ENCODE measurements around the gene SALL3. TPM values are rescaled to one million over a fixed set of nuclear protein-coding genes. Genes with fewer than 3 reads are reported as not detected.
A peak's percentile ranks its signal among the peaks of the same experiment; 100 is the strongest.

The SALL3 gene
- total and polyA plus RNA-seq, 3 experiments from 2014 or later, result not detected

- no peaks in the 10 kb centered on the region for H3K36me3 ChIP-seq (ENCODE audit: insufficient read depth, low read length)
- H3K4me3 ChIP-seq (ENCODE audit: low read length), result no peak overlapping the region
- no peak overlapping the region for H3K27ac ChIP-seq (ENCODE audit: low read depth, low read length)
- Mint-ChIP-seq H3K4me1 (peaks cover 6 to 18% (median 7%) of the 10 kb centered on the region in 3 donors), H3K27ac (no peak overlapping the region), H3K4me3 (peak overlapping the region in 1 of 7 donors; percentile 23), H3K36me3 (no peaks in the 10 kb centered on the region), H3K9me3 (peaks cover 0 to 3% (median 0%) of the 10 kb centered on the region in 5 donors), H3K27me3 (peaks cover 54 to 82% of the 10 kb centered on the region in 2 donors)
- CTCF ChIA-PET, result no interaction called here
- DNase-seq, result no peak
- POLR2A ChIA-PET, result no interaction called here
- H3K27me3 ChIP-seq (ENCODE audit: insufficient read depth, low read length, poor library complexity, severe bottlenecking), result peaks cover 23% of the 10 kb centered on the region
- no peaks in the 10 kb centered on the region for H3K4me1 ChIP-seq (ENCODE audit: insufficient read depth, low read length)
- H3K9me3 ChIP-seq (ENCODE audit: low read length), result no peaks in the 10 kb centered on the region
Observed at GRCh38 chr18:78973357-78974083, 6.1 kb upstream of the SALL3 start.

- no peaks in the 10 kb centered on the region for H3K36me3 Mint-ChIP-seq
- ChIA-PET CTCF (no interaction called here), POLR2A (no interaction called here)
- Histone ChIP-seq H3K4me3 (ENCODE audit: low read length) (no peak overlapping the region), H3K27me3 (ENCODE audit: insufficient read depth, low read length, poor library complexity, severe bottlenecking) (peaks cover 23% of the 10 kb centered on the region), H3K4me1 (ENCODE audit: insufficient read depth, low read length) (no peaks in the 10 kb centered on the region), H3K9me3 (ENCODE audit: low read length) (no peaks in the 10 kb centered on the region), H3K36me3 (ENCODE audit: insufficient read depth, low read length) (no peaks in the 10 kb centered on the region), H3K27ac (ENCODE audit: low read depth, low read length) (no peak overlapping the region)
- peak overlapping the region in 1 of 7 donors; percentile 47 for H3K4me3 Mint-ChIP-seq
- peaks cover 51 to 75% of the 10 kb centered on the region in 2 donors for H3K27me3 Mint-ChIP-seq
- DNase-seq, result no peak
- H3K4me1 Mint-ChIP-seq, result peaks cover 6 to 20% (median 7%) of the 10 kb centered on the region in 3 donors
- no peak overlapping the region for H3K27ac Mint-ChIP-seq
- peaks cover 0 to 3% (median 0%) of the 10 kb centered on the region in 5 donors for H3K9me3 Mint-ChIP-seq
Observed at GRCh38 chr18:78974115-78974761, 5.4 kb upstream of the SALL3 start.

GRCh38 chr18:78975292-78975691, 4.3 kb upstream of the SALL3 start:
- no peaks in the 10 kb centered on the region for H3K4me1 ChIP-seq (ENCODE audit: insufficient read depth, low read length)
- no peak overlapping the region for H3K27ac Mint-ChIP-seq
- H3K4me1 Mint-ChIP-seq, result peaks cover 6 to 20% (median 7%) of the 10 kb centered on the region in 3 donors
- peaks cover 23% of the 10 kb centered on the region for H3K27me3 ChIP-seq (ENCODE audit: insufficient read depth, low read length, poor library complexity, severe bottlenecking)
- no peak overlapping the region for H3K27ac ChIP-seq (ENCODE audit: low read depth, low read length)
- no peak overlapping the region for H3K4me3 ChIP-seq (ENCODE audit: low read length)
- no peaks in the 10 kb centered on the region for H3K36me3 Mint-ChIP-seq
- H3K27me3 Mint-ChIP-seq, result peaks cover 48 to 68% of the 10 kb centered on the region in 2 donors
- ChIA-PET POLR2A (no interaction called here), CTCF (no interaction called here)
- no peak overlapping the region for H3K4me3 Mint-ChIP-seq
- no peaks in the 10 kb centered on the region for H3K36me3 ChIP-seq (ENCODE audit: insufficient read depth, low read length)
- no peak for DNase-seq
- H3K9me3 ChIP-seq (ENCODE audit: low read length), result no peaks in the 10 kb centered on the region
- peaks cover 0 to 3% (median 0%) of the 10 kb centered on the region in 5 donors for H3K9me3 Mint-ChIP-seq

- no peak for DNase-seq
- peaks cover 6 to 20% (median 7%) of the 10 kb centered on the region in 3 donors for H3K4me1 Mint-ChIP-seq
- CTCF ChIA-PET, result no interaction called here
- no peak overlapping the region for H3K27ac ChIP-seq (ENCODE audit: low read depth, low read length)
- H3K4me3 Mint-ChIP-seq, result no peak overlapping the region
- H3K27me3 ChIP-seq (ENCODE audit: insufficient read depth, low read length, poor library complexity, severe bottlenecking), result peaks cover 23% of the 10 kb centered on the region
- H3K9me3 ChIP-seq (ENCODE audit: low read length), result no peaks in the 10 kb centered on the region
- no peaks in the 10 kb centered on the region for H3K36me3 Mint-ChIP-seq
- no peak overlapping the region for H3K27ac Mint-ChIP-seq
- H3K27me3 Mint-ChIP-seq, result peaks cover 46 to 63% of the 10 kb centered on the region in 2 donors
- H3K4me3 ChIP-seq (ENCODE audit: low read length), result no peak overlapping the region
- H3K9me3 Mint-ChIP-seq, result peaks cover 0 to 3% (median 0%) of the 10 kb centered on the region in 5 donors
- no peaks in the 10 kb centered on the region for H3K36me3 ChIP-seq (ENCODE audit: insufficient read depth, low read length)
- POLR2A ChIA-PET, result no interaction called here
- H3K4me1 ChIP-seq (ENCODE audit: insufficient read depth, low read length), result no peaks in the 10 kb centered on the region
Observed at GRCh38 chr18:78975699-78976335, 3.8 kb upstream of the SALL3 start.

- Histone ChIP-seq H3K27me3 (ENCODE audit: insufficient read depth, low read length, poor library complexity, severe bottlenecking) (peaks cover 22% of the 10 kb centered on the region), H3K36me3 (ENCODE audit: insufficient read depth, low read length) (no peaks in the 10 kb centered on the region), H3K4me1 (ENCODE audit: insufficient read depth, low read length) (no peaks in the 10 kb centered on the region), H3K9me3 (ENCODE audit: low read length) (no peaks in the 10 kb centered on the region), H3K27ac (ENCODE audit: low read depth, low read length) (no peak overlapping the region), H3K4me3 (ENCODE audit: low read length) (no peak overlapping the region)
- Mint-ChIP-seq H3K36me3 (peaks cover 0 to 1% (median 0%) of the 10 kb centered on the region in 3 donors), H3K4me3 (peak overlapping the region in 4 of 7 donors; percentile 9 to 79 (median 32)), H3K4me1 (peaks cover 13 to 26% (median 15%) of the 10 kb centered on the region in 3 donors), H3K27me3 (peaks cover 51 to 60% of the 10 kb centered on the region in 2 donors), H3K27ac (peak overlapping the region in 2 of 8 donors; percentile 14 to 30), H3K9me3 (peaks cover 0 to 5% (median 4%) of the 10 kb centered on the region in 5 donors)
- ChIA-PET CTCF (no interaction called here), POLR2A (no interaction called here)
- DNase-seq, result no peak
Observed at GRCh38 chr18:78976765-78977636, 2.6 kb upstream of the SALL3 start.

GRCh38 chr18:78977637-78978348, 1.8 kb upstream of the SALL3 start:
- Mint-ChIP-seq H3K4me3 (peak overlapping the region in 5 of 7 donors; percentile 9 to 64 (median 53)), H3K27me3 (peaks cover 54 to 60% of the 10 kb centered on the region in 2 donors), H3K36me3 (peaks cover 0 to 1% (median 0%) of the 10 kb centered on the region in 3 donors), H3K27ac (peak overlapping the region in 2 of 8 donors; percentile 29 to 30), H3K9me3 (peaks cover 0 to 8% (median 4%) of the 10 kb centered on the region in 5 donors), H3K4me1 (peaks cover 12 to 25% (median 15%) of the 10 kb centered on the region in 3 donors)
- Histone ChIP-seq H3K36me3 (ENCODE audit: insufficient read depth, low read length) (no peaks in the 10 kb centered on the region), H3K9me3 (ENCODE audit: low read length) (no peaks in the 10 kb centered on the region), H3K27me3 (ENCODE audit: insufficient read depth, low read length, poor library complexity, severe bottlenecking) (peaks cover 21% of the 10 kb centered on the region), H3K27ac (ENCODE audit: low read depth, low read length) (no peak overlapping the region), H3K4me3 (ENCODE audit: low read length) (no peak overlapping the region), H3K4me1 (ENCODE audit: insufficient read depth, low read length) (no peaks in the 10 kb centered on the region)
- CTCF ChIA-PET, result no interaction called here
- no peak for DNase-seq
- POLR2A ChIA-PET, result no interaction called here

- no peaks in the 10 kb centered on the region for H3K4me1 ChIP-seq (ENCODE audit: insufficient read depth, low read length)
- Mint-ChIP-seq H3K27me3 (peaks cover 56 to 63% of the 10 kb centered on the region in 2 donors), H3K4me1 (peaks cover 9 to 22% (median 15%) of the 10 kb centered on the region in 3 donors), H3K4me3 (peak overlapping the region in 3 of 7 donors; percentile 53 to 64 (median 58)), H3K27ac (peak overlapping the region in 1 of 8 donors; percentile 29), H3K9me3 (peaks cover 0 to 8% (median 4%) of the 10 kb centered on the region in 5 donors), H3K36me3 (peaks cover 0 to 1% (median 0%) of the 10 kb centered on the region in 3 donors)
- ChIA-PET POLR2A (no interaction called here), CTCF (no interaction called here)
- no peaks in the 10 kb centered on the region for H3K9me3 ChIP-seq (ENCODE audit: low read length)
- no peak overlapping the region for H3K27ac ChIP-seq (ENCODE audit: low read depth, low read length)
- H3K27me3 ChIP-seq (ENCODE audit: insufficient read depth, low read length, poor library complexity, severe bottlenecking), result peaks cover 21% of the 10 kb centered on the region
- no peaks in the 10 kb centered on the region for H3K36me3 ChIP-seq (ENCODE audit: insufficient read depth, low read length)
- H3K4me3 ChIP-seq (ENCODE audit: low read length), result no peak overlapping the region
- no peak for DNase-seq
Observed at GRCh38 chr18:78978349-78979055, 1.1 kb upstream of the SALL3 start.

Measured in CD8-positive, alpha-beta memory T cell (primary cell).